GM12878 (cell line): ENCODE data around the gene PARP8. TPM values are rescaled to one million over a fixed set of nuclear protein-coding genes. Genes with fewer than 3 reads are reported as not detected.

Experiments used
- ATAC-seq: fragments of 200-7000 bp; cut with Tn5 transposase; 3 replicates; pipeline ENCODE4 v1.9.1; 2020; ENCODE audit warnings: mild to moderate bottlenecking, moderate library complexity
- BruUV-seq: library from RNA; stranded (reverse); fragments of 400-500 nt; replicated peaks from 2 replicates; lab custom pipeline; 2021; lab: Mats Ljungman, UMichigan
- CTCF ChIA-PET: fragments of 300-600 bp; sonication (Branson Sonifier 250); formaldehyde crosslinking; extraction: SDS; loops from one replicate; lab custom pipeline; 2021; ENCODE audit warnings: inconsistent platforms; lab: Yijun Ruan, JAX
- POLR2A ChIA-PET: fragments of 350-600 bp; formaldehyde crosslinking; extraction: SDS; loops from one replicate; lab custom pipeline; 2021; ENCODE audit warnings: inconsistent platforms; lab: Charles Lee
- RAD21 ChIA-PET: fragments of 300-600 bp; sonication (Branson Sonifier 250); formaldehyde crosslinking; loops from one replicate; lab custom pipeline; 2023; ENCODE audit warnings: antibody characterized with exemption; ENCODE audit not compliant: unreplicated experiment; lab: Charles Lee
- SMC1A ChIA-PET: fragments of 300-600 bp; sonication (Branson Sonifier 250); formaldehyde crosslinking; loops from one replicate; lab custom pipeline; 2023; ENCODE audit not compliant: unreplicated experiment, uncharacterized antibody; lab: Charles Lee
- DNase-seq: peaks from one replicate; pipeline ENCODE4 v3.0.0-alpha.2; 2011; ENCODE audit warnings: low read depth, low spot score
- FAIRE-seq: peaks from 3 replicates; lab custom pipeline; 2011; peaks lifted over from hg19 to GRCh38; lab: Jason Lieb, UNC
- H2AFZ ChIP-seq: 2 replicates; pipeline ENCODE4 v1.6.0; 2011; ENCODE audit warnings: low read depth, low read length, control low read depth; ENCODE audit not compliant: control insufficient read depth
- H3K27ac ChIP-seq: 2 replicates; pipeline ENCODE4 v1.5.1; 2011; ENCODE audit warnings: control low read depth; ENCODE audit not compliant: control insufficient read depth, insufficient read depth
- H3K27me3 ChIP-seq, 2 experiments: replicated peaks in 1 of 2; 2 replicates each; pipeline versions ENCODE4 v1.6.0 to v1.6.1; 2011; ENCODE audit warnings: low read length in 1 of 2; ENCODE audit not compliant: control insufficient read depth in 2 of 2, insufficient read depth in 2 of 2
- H3K36me3 ChIP-seq, 2 experiments: 2 replicates each; pipeline ENCODE4 v1.5.1; 2011; ENCODE audit warnings: low read length in 1 of 2; ENCODE audit not compliant: control insufficient read depth in 2 of 2, insufficient read depth in 2 of 2
- H3K4me1 ChIP-seq: 2 replicates; pipeline ENCODE4 v1.6.1; 2011; ENCODE audit warnings: mild to moderate bottlenecking, low read length, moderate library complexity, mixed read lengths; ENCODE audit not compliant: control insufficient read depth, insufficient read depth
- H3K4me2 ChIP-seq: 2 replicates; pipeline ENCODE4 v1.6.0; 2011; ENCODE audit warnings: control low read depth; ENCODE audit not compliant: control insufficient read depth, insufficient read depth
- H3K4me3 ChIP-seq: fragments of 200-600 bp; sonication (generic); 2 replicates; pipeline ENCODE4 v1.5.1; 2016
- H3K79me2 ChIP-seq: 2 replicates; pipeline ENCODE4 v1.6.0; 2011; ENCODE audit warnings: low read length; ENCODE audit not compliant: control insufficient read depth, insufficient read depth
- H3K9ac ChIP-seq: 2 replicates; pipeline ENCODE4 v1.8.0; 2011; ENCODE audit warnings: low read length, control low read depth, mixed read lengths; ENCODE audit not compliant: control insufficient read depth, insufficient read depth
- H3K9me3 ChIP-seq: replicated peaks from 3 replicates; pipeline ENCODE4 v1.5.1; 2011; ENCODE audit warnings: mild to moderate bottlenecking, low read length; ENCODE audit not compliant: control insufficient read depth, insufficient read depth
- H4K20me1 ChIP-seq: 2 replicates; pipeline ENCODE4 v1.6.0; 2011; ENCODE audit not compliant: control insufficient read depth, insufficient read depth
- E4F1 ChIP-seq: fragments of 450-650 bp; IDR thresholded peaks from 2 replicates; pipeline ENCODE4 v1.6.1; 2018; ENCODE audit warnings: borderline replicate concordance, mild to moderate bottlenecking; ENCODE audit not compliant: partially characterized antibody
- HCFC1 ChIP-seq: fragments of 150-350 bp; IDR thresholded peaks from 2 replicates; pipeline ENCODE4 v1.6.1; 2014; ENCODE audit warnings: low read length
- KDM1A ChIP-seq: fragments of 200-600 bp; sonication (generic); IDR thresholded peaks from 2 replicates; pipeline ENCODE4 v1.6.1; 2016; ENCODE audit warnings: borderline replicate concordance
- MEF2A ChIP-seq: IDR thresholded peaks from 2 replicates; pipeline ENCODE4 v1.6.1; 2011; ENCODE audit warnings: low read depth, mild to moderate bottlenecking, low read length, moderate library complexity; ENCODE audit not compliant: insufficient read depth
- PKNOX1 ChIP-seq: fragments of 450-650 bp; IDR thresholded peaks from 2 replicates; pipeline ENCODE4 v1.6.1; 2016; ENCODE audit warnings: mild to moderate bottlenecking
- SMC3 ChIP-seq: IDR thresholded peaks from 2 replicates; pipeline ENCODE4 v1.6.1; 2011; ENCODE audit warnings: low read length, improper control_type of control experiment, borderline replicate concordance
- ZNF24 ChIP-seq: fragments of 450-650 bp; IDR thresholded peaks from 2 replicates; pipeline ENCODE4 v1.6.1; 2017; ENCODE audit warnings: antibody characterized with exemption, mild to moderate bottlenecking
- ZNF274 ChIP-seq: IDR thresholded peaks from one replicate; pipeline ENCODE4 v1.8.0; 2011; ENCODE audit not compliant: insufficient read length, insufficient read depth
- in situ Hi-C: fragments of 300-500 bp; cut with MboI; formaldehyde crosslinking; loops from 9 replicates; pipeline ENCODE4 v1.14.3; 2018; ENCODE audit warnings: mixed read lengths
- intact Hi-C: fragments of 100-400 bp; cut with micrococcal nuclease; formaldehyde crosslinking; loops from one replicate; pipeline ENCODE4 v1.14.2; 2022; ENCODE audit not compliant: unreplicated experiment
- polyA plus RNA-seq, 11 experiments: library from polyadenylated mRNA; depleted of rRNA in 4 of 11; unstranded in 6 of 11; stranded (reverse) in 5 of 11; fragments of >200 nt; fragmentation: Nextera tagmentation in 4 of 11; fragmentation: Illumina TruSeq in 1 of 11; extraction: Ambion mirVana in 4 of 11; extraction: Trizol in 1 of 11; gene quantifications; 1 replicate in 1 of 11; 2 replicates in 10 of 11; pipeline versions ENCODE4 v1.2.1 to v1.2.3, GENCODE V29; 2011 to 2016; ENCODE audit warnings: inconsistent platforms in 2 of 11, missing spikeins in 2 of 11, low read depth in 1 of 11
- total RNA-seq, 4 experiments: library from RNA; depleted of rRNA in 3 of 4; stranded (reverse); fragments of >200 nt in 3 of 4; fragmentation: Illumina TruSeq in 1 of 4; extraction: Trizol in 1 of 4; gene quantifications; 2 replicates each; pipeline versions ENCODE4 v1.2.1 to v1.2.3, GENCODE V29; 2013 to 2021

The PARP8 gene
- total and polyA plus RNA-seq, 10 of the 15 experiments (the other 5 are each of a cell fraction or from before 2014, with no cell fraction given), result 9.1 to 65.2 (median 20.6) TPM

DNA sequence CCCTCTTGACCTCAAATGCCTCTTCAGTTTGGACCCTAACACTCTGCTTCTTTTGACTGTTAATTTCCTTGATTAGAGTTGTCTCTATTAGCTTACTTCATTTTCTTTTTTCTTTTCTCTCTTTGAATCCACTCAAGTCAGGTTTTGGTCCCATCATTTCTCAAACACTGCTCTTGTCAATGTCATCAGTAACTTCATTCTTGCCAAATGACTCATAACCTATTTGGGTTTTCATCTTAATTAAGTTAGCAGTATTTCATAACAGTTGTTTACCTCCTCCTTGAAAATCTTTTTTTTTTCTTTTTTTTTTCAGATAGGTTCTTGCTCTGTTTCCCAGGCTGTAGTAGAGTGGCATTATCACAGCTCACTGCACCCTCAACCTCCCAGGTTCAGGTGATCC lies 119.6 kb downstream of the PARP8 start:
- Histone ChIP-seq H3K4me1 (no peaks in the 10 kb centered on the region), H2AFZ (no peak overlapping the region), H3K27ac (no peak overlapping the region), H3K79me2 (no peaks in the 10 kb centered on the region), H3K4me2 (no peak overlapping the region), H3K27me3 (no peaks in the 10 kb centered on the region), H3K36me3 (peaks cover 4 to 8% of the 10 kb centered on the region in 2 experiments; a peak in 3 of 4 replicates), H3K9me3 (no peaks in the 10 kb centered on the region), H3K4me3 (no peak overlapping the region), H4K20me1 (no peaks in the 10 kb centered on the region), H3K9ac (no peak overlapping the region)
- FAIRE-seq (no peak), DNase-seq (no peak), ATAC-seq (no peak)
- CTCF ChIA-PET, result no interaction called here
- BruUV-seq, result no TSS peak
- in situ Hi-C loops, result no loop called here
- no peak for TF ChIP-seq SMC3
- no peak for TF ChIP-seq ZNF24
- no peak for TF ChIP-seq ZNF274
- TF ChIP-seq PKNOX1, result no peak
- TF ChIP-seq MEF2A, result no peak
- no peak for TF ChIP-seq HCFC1
- TF ChIP-seq E4F1, result no peak
- TF ChIP-seq KDM1A, result no peak
- RAD21 ChIA-PET, result interaction anchor here (0.7 kb wide), 1 partner anchor 209 kb away, joined by 3 read pairs; no protein-coding TSS in a partner anchor
- intact Hi-C loops, result no loop called here
- POLR2A ChIA-PET, result interaction anchor here (0.6 kb wide), 1 partner anchor 45 kb away, joined by 5 read pairs; no protein-coding TSS in a partner anchor
- SMC1A ChIA-PET, result no interaction called here
